Keratinocyte (primary cell): ENCODE results near the gene ABCD2. TPM values are rescaled to one million over a fixed set of nuclear protein-coding genes. Genes with fewer than 3 reads are reported as not detected.
"Not testable (repeated sequence)": the region's sequence is repeated elsewhere in the genome, so short reads cannot be mapped to it uniquely, and the experiment has no call there.

Experiments
- DNase-seq: peaks from one replicate; pipeline ENCODE4 v3.0.0-alpha.2; 2011; ENCODE audit warnings: low read depth, missing footprints, low spot score
- FAIRE-seq: peaks from 2 replicates; lab custom pipeline; 2011; peaks lifted over from hg19 to GRCh38; lab: Jason Lieb, UNC
- H2AFZ ChIP-seq: 2 replicates; pipeline ENCODE4 v1.6.0; 2012; ENCODE audit warnings: low read length, control low read depth, inconsistent platforms; ENCODE audit not compliant: control insufficient read depth
- H3K27ac ChIP-seq: 2 replicates; pipeline ENCODE4 v1.5.1; 2011; ENCODE audit warnings: low read length; ENCODE audit not compliant: control insufficient read depth, insufficient read depth
- H3K27me3 ChIP-seq: 3 replicates; pipeline ENCODE4 v1.6.0; 2011; ENCODE audit warnings: low read length; ENCODE audit not compliant: control insufficient read depth, insufficient read depth; ENCODE audit errors: extremely low read depth
- H3K36me3 ChIP-seq, 2 experiments: 2 replicates in 1 of 2; 3 replicates in 1 of 2; pipeline ENCODE4 v1.5.1; 2011; ENCODE audit warnings: low read length in 2 of 2, mild to moderate bottlenecking in 1 of 2; ENCODE audit not compliant: control insufficient read depth in 2 of 2, insufficient read depth in 2 of 2; ENCODE audit errors: extremely low read depth in 1 of 2
- H3K4me1 ChIP-seq: 3 replicates; pipeline ENCODE4 v1.5.1; 2011; ENCODE audit warnings: low read length; ENCODE audit not compliant: control insufficient read depth, insufficient read depth; ENCODE audit errors: extremely low read depth
- H3K4me2 ChIP-seq: 3 replicates; pipeline ENCODE4 v1.6.0; 2011; ENCODE audit warnings: low read depth, low read length; ENCODE audit not compliant: control insufficient read depth, insufficient read depth; ENCODE audit errors: extremely low read depth
- H3K4me3 ChIP-seq, 3 experiments: fragments of 200-600 bp in 1 of 3; sonication (generic) in 1 of 3; 2 replicates in 2 of 3; 3 replicates in 1 of 3; pipeline ENCODE4 v1.5.1; 2011 to 2016; ENCODE audit warnings: low read length in 3 of 3, mild to moderate bottlenecking in 3 of 3, control low read depth in 2 of 3, inconsistent platforms in 1 of 3, low read depth in 1 of 3, mixed read lengths in 1 of 3, mixed run types in 1 of 3, moderate library complexity in 1 of 3; ENCODE audit not compliant: control insufficient read depth in 2 of 3, insufficient read depth in 2 of 3; ENCODE audit errors: extremely low read depth in 1 of 3
- H3K79me2 ChIP-seq: 2 replicates; pipeline ENCODE4 v1.6.0; 2012; ENCODE audit warnings: low read length; ENCODE audit not compliant: control insufficient read depth, insufficient read depth
- H3K9ac ChIP-seq: 3 replicates; pipeline ENCODE4 v1.6.0; 2011; ENCODE audit warnings: low read length; ENCODE audit not compliant: control insufficient read depth, insufficient read depth; ENCODE audit errors: extremely low read depth
- H3K9me1 ChIP-seq: 3 replicates; pipeline ENCODE4 v1.6.0; 2011; ENCODE audit warnings: low read length; ENCODE audit not compliant: control insufficient read depth, insufficient read depth; ENCODE audit errors: extremely low read depth
- H3K9me3 ChIP-seq: 2 replicates; pipeline ENCODE4 v1.5.1; 2012; ENCODE audit warnings: low read depth, low read length; ENCODE audit not compliant: control insufficient read depth
- H4K20me1 ChIP-seq: 3 replicates; pipeline ENCODE4 v1.6.0; 2011; ENCODE audit warnings: low read length; ENCODE audit not compliant: control insufficient read depth, insufficient read depth; ENCODE audit errors: extremely low read depth
- EZH2 ChIP-seq: IDR thresholded peaks from one replicate; pipeline ENCODE4 v1.6.1; 2012; ENCODE audit warnings: inconsistent platforms, mild to moderate bottlenecking, low read length, moderate library complexity
- dilution Hi-C: fragments of 300-500 bp; cut with MboI; formaldehyde crosslinking; loops from one replicate; pipeline ENCODE4 v1.7.0; 2020; ENCODE audit warnings: low sequenced_read_pairs; ENCODE audit not compliant: extremely low pct_ligation_motif_present
- polyA plus RNA-seq, 5 experiments: library from polyadenylated mRNA; depleted of rRNA in 3 of 5; stranded (reverse) in 3 of 5; stranded (forward) in 1 of 5; unstranded in 1 of 5; fragments of >200 nt; gene quantifications; 1 replicate in 1 of 5; 2 replicates in 3 of 5; 3 replicates in 1 of 5; pipeline versions ENCODE4 v1.2.1 to v1.2.3, GENCODE V29; 2011 to 2012; ENCODE audit warnings: missing spikeins in 2 of 5, low read depth in 1 of 5, low replicate concordance in 1 of 5
- TF ChIP-seq, protein P1 (sequence below), 3 experiments: IDR thresholded peaks in 1 of 3; conservative IDR thresholded peaks in 1 of 3; optimal IDR thresholded peaks in 1 of 3; 2 replicates in 2 of 3; 3 replicates in 1 of 3; pipeline versions ENCODE3 to v1.5.1; 2011; ENCODE audit warnings: low read length in 3 of 3, mild to moderate bottlenecking in 3 of 3, moderate library complexity in 2 of 3, control low read depth in 1 of 3, inconsistent platforms in 1 of 3; ENCODE audit not compliant: insufficient read depth in 2 of 3; ENCODE audit errors: extremely low read depth in 1 of 3

The ABCD2 gene
- polyA plus RNA-seq, 1 donor (not counting 4 experiments of a cell fraction or from before 2014, with no cell fraction given) = 0.03 TPM

DNA sequence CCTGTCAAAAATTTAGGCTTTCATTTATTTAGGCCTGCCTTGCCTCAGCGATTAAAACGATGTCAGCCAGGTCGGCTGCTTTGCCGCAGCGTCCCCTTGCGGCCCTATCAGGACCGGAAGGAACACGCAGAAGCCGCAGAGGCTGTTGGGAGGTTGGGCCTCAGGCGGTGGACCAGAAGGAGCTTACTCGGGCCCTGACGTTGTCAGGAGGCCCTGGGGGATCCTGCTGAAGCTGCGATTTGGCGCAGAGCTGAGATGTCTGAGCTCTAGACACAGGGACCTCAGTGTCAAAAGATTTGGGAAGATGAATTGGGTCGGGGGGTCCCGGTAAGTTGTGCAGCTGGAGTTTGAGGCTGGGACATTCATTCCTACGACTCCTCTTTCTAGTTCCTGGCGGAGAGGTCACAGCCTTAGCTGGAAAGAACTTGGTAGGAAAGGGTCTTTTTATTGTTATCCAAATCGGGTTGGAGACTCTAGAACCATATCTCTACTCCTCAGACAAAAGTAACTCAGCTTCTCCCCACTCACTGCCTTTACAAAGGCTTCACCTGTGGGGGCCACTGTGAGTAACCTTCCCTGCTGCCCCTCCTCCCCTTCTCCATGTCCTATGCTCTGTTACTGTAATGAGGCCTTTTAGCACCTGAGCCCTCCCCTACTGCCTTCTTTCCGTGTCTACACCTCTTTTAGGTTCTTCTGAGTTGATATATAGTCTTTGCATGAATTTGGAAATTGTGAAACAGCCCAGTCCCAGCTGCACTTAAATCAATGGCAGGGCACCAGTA lies 6.6 kb upstream of the ABCD2 start:
- Histone ChIP-seq H3K9ac (no peak overlapping the region), H2AFZ (no peak overlapping the region), H3K4me3 (no peak overlapping the region), H3K27me3 (no peaks in the 10 kb centered on the region), H3K4me2 (no peak overlapping the region), H3K27ac (no peak overlapping the region), H3K9me3 (no peaks in the 10 kb centered on the region), H3K36me3 (no peaks in the 10 kb centered on the region), H3K79me2 (no peaks in the 10 kb centered on the region), H3K4me1 (no peaks in the 10 kb centered on the region), H4K20me1 (no peaks in the 10 kb centered on the region), H3K9me1 (no peaks in the 10 kb centered on the region)
- no peak for FAIRE-seq
- DNase-seq = no peak
- dilution Hi-C loops = no loop called here
- TF ChIP-seq, protein P1, sequence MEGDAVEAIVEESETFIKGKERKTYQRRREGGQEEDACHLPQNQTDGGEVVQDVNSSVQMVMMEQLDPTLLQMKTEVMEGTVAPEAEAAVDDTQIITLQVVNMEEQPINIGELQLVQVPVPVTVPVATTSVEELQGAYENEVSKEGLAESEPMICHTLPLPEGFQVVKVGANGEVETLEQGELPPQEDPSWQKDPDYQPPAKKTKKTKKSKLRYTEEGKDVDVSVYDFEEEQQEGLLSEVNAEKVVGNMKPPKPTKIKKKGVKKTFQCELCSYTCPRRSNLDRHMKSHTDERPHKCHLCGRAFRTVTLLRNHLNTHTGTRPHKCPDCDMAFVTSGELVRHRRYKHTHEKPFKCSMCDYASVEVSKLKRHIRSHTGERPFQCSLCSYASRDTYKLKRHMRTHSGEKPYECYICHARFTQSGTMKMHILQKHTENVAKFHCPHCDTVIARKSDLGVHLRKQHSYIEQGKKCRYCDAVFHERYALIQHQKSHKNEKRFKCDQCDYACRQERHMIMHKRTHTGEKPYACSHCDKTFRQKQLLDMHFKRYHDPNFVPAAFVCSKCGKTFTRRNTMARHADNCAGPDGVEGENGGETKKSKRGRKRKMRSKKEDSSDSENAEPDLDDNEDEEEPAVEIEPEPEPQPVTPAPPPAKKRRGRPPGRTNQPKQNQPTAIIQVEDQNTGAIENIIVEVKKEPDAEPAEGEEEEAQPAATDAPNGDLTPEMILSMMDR (optimal IDR thresholded peaks at IDR 0.05 in 1 of 3, IDR thresholded peaks at IDR 0.05 in 1 of 3, conservative IDR thresholded peaks at IDR 0.05 in 1 of 3; ENCODE audit: extremely low read depth in 1 of 3, insufficient read depth in 2 of 3, low read length in 3 of 3) = no peak
- TF ChIP-seq EZH2 = no peak

DNA sequence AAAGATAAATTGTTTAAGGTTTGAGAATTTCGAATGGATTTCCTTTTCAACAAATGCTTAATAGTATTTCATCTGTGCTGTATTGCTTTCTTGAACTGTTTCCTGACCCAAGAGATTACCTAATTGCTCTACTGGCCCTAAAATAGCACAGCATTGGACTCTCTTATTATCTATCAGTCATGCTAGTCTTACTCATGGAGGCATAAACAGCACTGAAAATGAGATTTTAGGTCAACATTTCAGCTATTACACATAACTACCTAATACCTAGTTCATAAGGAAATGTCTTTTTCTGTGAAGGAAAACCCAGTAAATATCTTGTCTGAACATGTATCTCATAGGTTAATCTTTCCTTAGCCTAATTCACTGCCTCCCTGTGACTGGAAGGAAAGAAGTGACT lies 4.3 kb upstream of the ABCD2 start:
- Histone ChIP-seq H3K9me1 (no peaks in the 10 kb centered on the region), H2AFZ (no peak overlapping the region), H3K79me2 (no peaks in the 10 kb centered on the region), H4K20me1 (no peaks in the 10 kb centered on the region), H3K9me3 (no peaks in the 10 kb centered on the region), H3K36me3 (no peaks in the 10 kb centered on the region), H3K9ac (no peak overlapping the region), H3K4me3 (no peak overlapping the region), H3K4me1 (peaks cover 3% of the 10 kb centered on the region), H3K27me3 (no peaks in the 10 kb centered on the region), H3K27ac (no peak overlapping the region), H3K4me2 (no peak overlapping the region)
- FAIRE-seq (no peak), DNase-seq (no peak)
- dilution Hi-C loops = no loop called here
- TF ChIP-seq EZH2 = no peak
- TF ChIP-seq, protein P1 (optimal IDR thresholded peaks at IDR 0.05 in 1 of 3, IDR thresholded peaks at IDR 0.05 in 1 of 3, conservative IDR thresholded peaks at IDR 0.05 in 1 of 3; ENCODE audit: extremely low read depth in 1 of 3, insufficient read depth in 2 of 3, low read length in 3 of 3) = no peak

DNA sequence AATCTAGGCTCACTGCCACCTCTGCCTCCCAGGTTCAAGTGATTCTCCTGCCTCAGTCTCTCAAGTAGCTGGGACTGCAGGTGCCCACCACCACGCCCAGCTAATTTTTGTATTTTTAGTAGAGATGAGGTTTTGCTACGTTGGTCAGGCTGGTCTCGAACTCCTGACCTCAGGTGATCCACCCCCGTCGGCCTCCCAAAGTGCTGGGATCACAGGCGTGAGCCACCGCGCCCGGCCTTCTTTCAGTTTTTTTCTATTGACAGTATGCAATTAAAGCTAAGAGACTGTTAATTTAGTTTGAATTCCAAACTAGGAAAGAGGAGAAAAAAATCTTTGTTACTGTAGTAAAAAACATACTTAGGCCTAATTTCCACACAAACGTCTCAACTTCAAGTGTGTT lies 3.6 kb upstream of the ABCD2 start:
- H3K9ac ChIP-seq, DNase-seq, H2AFZ ChIP-seq, H4K20me1 ChIP-seq, H3K4me3 ChIP-seq, H3K36me3 ChIP-seq, FAIRE-seq, H3K4me1 ChIP-seq, H3K27ac ChIP-seq, H3K9me3 ChIP-seq, H3K79me2 ChIP-seq, H3K9me1 ChIP-seq, H3K27me3 ChIP-seq, dilution Hi-C loops, H3K4me2 ChIP-seq: not testable (repeated sequence)
